COLO829 (cell line): ENCODE results near the gene NCR3LG1.
"Not testable (repeated sequence)": the region's sequence is repeated elsewhere in the genome, so short reads cannot be mapped to it uniquely, and the experiment has no call there.

Experiments
- DNase-seq: peaks from one replicate; pipeline ENCODE4 v3.0.0; 2012; ENCODE audit warnings: low spot score

Gene NCR3LG1

DNA sequence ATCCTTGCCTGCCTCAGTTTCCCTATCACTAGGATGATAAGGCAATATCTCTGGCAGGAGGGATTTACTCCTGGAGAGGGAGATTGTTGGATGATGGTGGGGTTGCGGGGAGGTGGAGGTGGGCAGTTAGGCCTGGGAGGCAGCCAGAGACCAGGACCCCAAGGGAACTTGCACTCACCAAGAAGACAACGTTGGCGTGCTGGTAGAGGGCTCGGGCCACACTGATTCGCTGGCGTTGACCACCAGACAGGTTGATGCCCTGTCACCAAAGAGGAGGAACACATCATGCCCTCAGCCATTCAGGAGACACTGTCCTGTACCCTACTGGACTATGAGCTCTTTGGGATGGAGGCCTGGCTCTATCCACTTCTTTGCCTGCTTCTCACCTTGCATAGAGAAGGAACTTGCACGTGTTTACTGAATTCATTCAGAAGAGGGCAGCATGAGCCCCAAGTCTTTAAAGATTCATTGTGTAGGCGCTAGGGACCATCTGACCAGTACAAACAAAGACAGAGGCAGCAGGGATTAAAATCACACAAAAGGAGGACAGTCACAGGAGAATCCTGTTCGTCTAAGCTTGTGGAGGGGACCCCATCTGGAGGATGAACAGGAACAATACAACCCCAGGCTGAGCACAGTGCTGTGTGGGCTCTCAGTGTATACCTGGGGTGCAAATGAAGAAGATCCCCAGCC lies 61.0 kb downstream of the NCR3LG1 start:
- DNase-seq, result no peak

DNA sequence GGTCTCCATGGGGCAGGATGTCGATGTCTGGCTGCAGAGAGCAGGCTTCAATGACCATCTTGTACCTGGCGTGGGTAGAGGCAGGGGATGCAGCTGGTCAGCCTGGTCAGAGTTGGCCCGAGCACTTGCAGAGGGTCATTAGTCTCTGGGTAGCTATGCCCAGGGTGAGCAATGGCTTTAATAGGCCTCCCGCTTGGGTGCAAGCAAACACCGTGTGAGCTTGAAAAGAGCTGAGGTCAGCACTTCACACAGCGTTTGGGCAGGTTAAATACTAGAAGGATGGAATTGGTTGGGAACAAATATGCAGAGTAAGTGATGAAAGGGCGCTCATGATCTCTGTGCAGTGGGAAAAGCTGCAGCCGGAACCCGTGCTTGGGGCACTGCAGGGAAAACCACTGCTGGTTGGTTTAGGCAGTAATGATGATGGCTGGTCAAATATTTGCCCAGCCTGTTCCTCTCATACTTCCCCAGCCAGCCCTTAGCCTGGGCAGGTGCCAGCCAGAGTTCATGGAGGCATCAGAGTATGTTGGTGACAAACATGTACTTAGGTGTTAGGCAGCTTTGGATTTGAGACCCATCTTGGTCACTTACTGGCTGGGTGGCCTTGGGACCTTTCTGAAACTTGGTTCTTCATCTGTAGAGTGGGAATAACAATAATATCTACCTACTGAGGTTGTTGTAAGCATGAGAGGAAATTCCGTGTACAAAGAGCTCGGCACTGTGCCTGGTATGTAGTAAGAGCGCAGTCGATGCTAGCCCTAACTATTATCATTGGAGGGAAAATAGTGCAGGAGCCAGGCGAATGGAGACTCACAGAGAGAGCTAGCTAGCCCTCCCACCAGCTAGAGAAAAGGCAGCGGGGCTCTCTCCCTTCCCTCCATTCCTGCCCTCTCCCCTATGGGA lies 62.1 kb downstream of the NCR3LG1 start:
- no peak for DNase-seq

DNA sequence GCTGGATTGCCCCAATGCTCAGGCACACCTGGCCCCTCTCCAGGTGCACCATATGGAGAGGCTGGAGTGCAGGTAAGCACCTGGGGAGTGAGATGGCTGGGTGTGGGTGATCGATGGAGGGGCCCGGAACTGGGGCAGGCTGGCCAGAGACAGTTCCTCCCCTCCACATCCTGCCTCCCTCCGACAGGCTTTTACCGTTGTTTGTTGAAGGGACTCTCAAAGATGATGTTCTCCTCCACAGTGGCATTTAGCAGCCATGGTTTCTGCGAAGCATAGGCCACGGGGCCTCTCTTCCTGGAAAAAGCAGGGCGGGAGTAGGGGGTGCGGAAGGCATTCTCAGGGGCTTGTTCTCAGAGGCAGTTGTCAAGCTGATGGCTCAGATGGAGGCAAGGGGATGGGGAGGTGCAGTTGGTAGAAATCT lies 62.7 kb downstream of the NCR3LG1 start:
- no peak for DNase-seq

DNA sequence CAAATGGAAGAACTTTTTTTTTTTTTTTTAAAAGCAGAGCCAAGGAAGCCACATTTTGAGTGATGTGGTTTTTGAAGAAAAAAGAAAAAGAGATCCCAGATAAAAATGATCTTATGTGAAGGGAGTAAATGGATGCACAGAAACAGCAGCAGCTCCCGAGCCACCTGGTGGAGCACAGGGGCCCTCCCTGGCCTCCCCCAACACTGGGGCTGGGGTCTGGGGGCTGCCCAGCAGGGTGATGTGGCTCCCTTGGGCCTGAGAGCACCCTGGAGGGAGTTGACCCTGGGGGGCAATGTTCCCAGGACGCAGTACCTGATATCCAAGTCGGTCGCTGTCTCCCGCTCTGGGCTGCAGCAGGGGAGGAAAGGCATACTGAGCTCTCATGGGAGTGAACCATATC lies 63.4 kb downstream of the NCR3LG1 start:
- no peak for DNase-seq

GRCh38 chr11:17415523-17416104 lies 64.0 kb downstream of the NCR3LG1 start:
- no peak for DNase-seq

- no peak for DNase-seq
Observed at GRCh38 chr11:17416492-17416891, 64.9 kb downstream of the NCR3LG1 start.

- DNase-seq, result no peak
Observed at GRCh38 chr11:17418444-17419081, 67.0 kb downstream of the NCR3LG1 start.

- no peak for DNase-seq
Observed at GRCh38 chr11:17421781-17422180, 70.2 kb downstream of the NCR3LG1 start.

- no peak for DNase-seq
Observed at GRCh38 chr11:17423533-17424310, 72.1 kb downstream of the NCR3LG1 start.

GRCh38 chr11:17426233-17426632 lies 74.6 kb downstream of the NCR3LG1 start:
- not testable (repeated sequence) for DNase-seq
